Trophoblast cell (in vitro differentiated cells and primary cell): Measurements from ENCODE around the gene CORO2A.

Experiments
- DNase-seq, 2 donors: peaks; one replicate each; pipeline ENCODE4 v3.0.0-alpha.2; 2016
- H2AFZ ChIP-seq: 2 replicates; pipeline ENCODE4 v1.6.1; 2013; ENCODE audit warnings: low read length, moderate library complexity, mild to moderate bottlenecking; ENCODE audit not compliant: insufficient read depth, poor library complexity
- H2AK5ac ChIP-seq: 2 replicates; pipeline ENCODE4 v1.6.1; 2013; ENCODE audit warnings: mild to moderate bottlenecking, low read length
- H2BK120ac ChIP-seq: 2 replicates; pipeline ENCODE4 v1.6.1; 2013; ENCODE audit warnings: low read length, mild to moderate bottlenecking, moderate library complexity; ENCODE audit not compliant: insufficient read depth, poor library complexity
- H2BK12ac ChIP-seq: 2 replicates; pipeline ENCODE4 v1.6.1; 2013; ENCODE audit warnings: mild to moderate bottlenecking, low read length, moderate library complexity
- H2BK5ac ChIP-seq: 2 replicates; pipeline ENCODE4 v1.6.1; 2013; ENCODE audit warnings: low read length, low read depth, moderate library complexity, mild to moderate bottlenecking; ENCODE audit not compliant: poor library complexity
- H3K14ac ChIP-seq: 2 replicates; pipeline ENCODE4 v1.6.1; 2013; ENCODE audit warnings: mild to moderate bottlenecking, low read length
- H3K18ac ChIP-seq: 2 replicates; pipeline ENCODE4 v1.6.1; 2013; ENCODE audit warnings: mild to moderate bottlenecking, low read length
- H3K23ac ChIP-seq: 2 replicates; pipeline ENCODE4 v1.6.1; 2013; ENCODE audit warnings: low read length
- H3K27ac ChIP-seq: 2 replicates; pipeline ENCODE4 v1.5.1; 2013; ENCODE audit warnings: low read depth, mild to moderate bottlenecking, inconsistent platforms, low read length, moderate library complexity
- H3K27me3 ChIP-seq: 2 replicates; pipeline ENCODE4 v1.6.1; 2013; ENCODE audit warnings: inconsistent platforms, mild to moderate bottlenecking, low read length, moderate library complexity; ENCODE audit not compliant: insufficient read depth
- H3K36me3 ChIP-seq, 2 experiments: 1 replicate in 1 of 2; 2 replicates in 1 of 2; pipeline ENCODE4 v1.6.1; 2013; ENCODE audit warnings: low read length in 2 of 2, mild to moderate bottlenecking in 2 of 2, moderate library complexity in 1 of 2; ENCODE audit not compliant: insufficient read depth in 2 of 2, control insufficient read depth in 1 of 2
- H3K4ac ChIP-seq: 2 replicates; pipeline ENCODE4 v1.6.1; 2013; ENCODE audit warnings: low read depth, mild to moderate bottlenecking, low read length, moderate library complexity
- H3K4me1 ChIP-seq, 2 experiments: 1 replicate in 1 of 2; 2 replicates in 1 of 2; pipeline ENCODE4 v1.6.1; 2013; ENCODE audit warnings: low read length in 2 of 2, mild to moderate bottlenecking in 2 of 2, moderate library complexity in 1 of 2; ENCODE audit not compliant: insufficient read depth in 2 of 2, control insufficient read depth in 1 of 2
- H3K4me2 ChIP-seq: 2 replicates; pipeline ENCODE4 v1.6.1; 2013; ENCODE audit warnings: inconsistent platforms, mild to moderate bottlenecking, low read length, moderate library complexity
- H3K4me3 ChIP-seq: 2 replicates; pipeline ENCODE4 v1.5.1; 2013; ENCODE audit warnings: mild to moderate bottlenecking, low read depth, low read length, inconsistent platforms
- H3K79me1 ChIP-seq: one replicate; pipeline ENCODE4 v1.6.1; 2013; ENCODE audit warnings: low read length
- H3K79me2 ChIP-seq: 2 replicates; pipeline ENCODE4 v1.6.1; 2013; ENCODE audit warnings: low read length, mild to moderate bottlenecking; ENCODE audit not compliant: control insufficient read depth, insufficient read depth, poor library complexity
- H3K9ac ChIP-seq: 2 replicates; pipeline ENCODE4 v1.6.1; 2013; ENCODE audit warnings: mild to moderate bottlenecking, low read length
- H3K9me3 ChIP-seq: 2 replicates; pipeline ENCODE4 v1.6.1; 2013; ENCODE audit warnings: low read depth, mild to moderate bottlenecking, control low read depth, inconsistent platforms, low read length; ENCODE audit not compliant: insufficient read depth
- H4K12ac ChIP-seq: 2 replicates; pipeline ENCODE4 v1.6.1; 2013; ENCODE audit warnings: low read depth, mild to moderate bottlenecking, low read length, moderate library complexity
- H4K8ac ChIP-seq: 2 replicates; pipeline ENCODE4 v1.6.1; 2013; ENCODE audit warnings: low read depth, mild to moderate bottlenecking, low read length, moderate library complexity
- H4K91ac ChIP-seq: one replicate; pipeline ENCODE4 v1.6.1; 2013; ENCODE audit warnings: low read depth, mild to moderate bottlenecking, low read length, moderate library complexity
- WGBS: extraction: QIAGEN DNeasy Blood & Tissue Kit; methylation state at CpG from one replicate; pipeline ENCODE4 v1.1.7; 2013; ENCODE audit warnings: missing lambda C conversion rate; ENCODE audit not compliant: insufficient read length, insufficient coverage; ENCODE audit errors: extremely low coverage; 5-methylcytosine and 5-hydroxymethylcytosine counted together

The CORO2A gene

DNA sequence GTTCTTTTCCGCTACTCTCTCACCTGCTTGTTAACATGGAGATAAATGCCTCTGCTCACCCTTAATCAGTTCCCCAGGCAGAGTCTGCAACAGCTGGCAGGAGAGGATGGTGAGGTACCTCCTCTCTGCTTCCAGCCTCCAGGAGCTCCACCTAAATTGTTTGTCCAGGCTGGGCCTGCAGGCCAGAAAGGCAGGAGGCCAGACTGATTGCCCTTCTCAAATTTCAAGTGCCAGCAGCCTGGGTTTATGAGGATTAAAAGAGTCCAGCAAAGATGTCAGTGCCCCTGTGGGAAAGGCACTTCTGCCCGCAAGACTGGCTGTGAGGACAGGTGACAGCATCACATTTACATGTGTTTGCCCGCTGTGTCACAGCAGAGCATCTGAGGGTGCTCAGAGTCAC, 19.8 kb downstream of the CORO2A start:
- no peak overlapping the region for H3K4me3 ChIP-seq
- no peak overlapping the region for H4K91ac ChIP-seq
- H3K4ac ChIP-seq: peak overlapping the region; percentile 13
- H3K23ac ChIP-seq: no peak overlapping the region
- no peak overlapping the region for H3K27ac ChIP-seq
- H3K79me1 ChIP-seq: peaks cover 10% of the 10 kb centered on the region
- H2AFZ ChIP-seq: no peak overlapping the region
- H3K18ac ChIP-seq: no peak overlapping the region
- no peaks in the 10 kb centered on the region for H3K36me3 ChIP-seq
- H2AK5ac ChIP-seq: no peak overlapping the region
- no peak overlapping the region for H2BK120ac ChIP-seq
- no peak overlapping the region for H3K4me2 ChIP-seq
- H3K14ac ChIP-seq: no peak overlapping the region
- H3K27me3 ChIP-seq: no peaks in the 10 kb centered on the region
- H2BK5ac ChIP-seq: no peak overlapping the region
- no peak overlapping the region for H2BK12ac ChIP-seq
- no CpG with 5 or more reads among the region's 3 CpGs for WGBS
- H3K9me3 ChIP-seq: no peaks in the 10 kb centered on the region
- no peak overlapping the region for H4K8ac ChIP-seq
- peaks cover 37 to 43% of the 10 kb centered on the region in 2 experiments for H3K4me1 ChIP-seq
- H4K12ac ChIP-seq: no peak overlapping the region
- peaks cover 17% of the 10 kb centered on the region for H3K79me2 ChIP-seq
- H3K9ac ChIP-seq: no peak overlapping the region
- DNase-seq: peak in 1 of 2 donors; percentile 27

DNA sequence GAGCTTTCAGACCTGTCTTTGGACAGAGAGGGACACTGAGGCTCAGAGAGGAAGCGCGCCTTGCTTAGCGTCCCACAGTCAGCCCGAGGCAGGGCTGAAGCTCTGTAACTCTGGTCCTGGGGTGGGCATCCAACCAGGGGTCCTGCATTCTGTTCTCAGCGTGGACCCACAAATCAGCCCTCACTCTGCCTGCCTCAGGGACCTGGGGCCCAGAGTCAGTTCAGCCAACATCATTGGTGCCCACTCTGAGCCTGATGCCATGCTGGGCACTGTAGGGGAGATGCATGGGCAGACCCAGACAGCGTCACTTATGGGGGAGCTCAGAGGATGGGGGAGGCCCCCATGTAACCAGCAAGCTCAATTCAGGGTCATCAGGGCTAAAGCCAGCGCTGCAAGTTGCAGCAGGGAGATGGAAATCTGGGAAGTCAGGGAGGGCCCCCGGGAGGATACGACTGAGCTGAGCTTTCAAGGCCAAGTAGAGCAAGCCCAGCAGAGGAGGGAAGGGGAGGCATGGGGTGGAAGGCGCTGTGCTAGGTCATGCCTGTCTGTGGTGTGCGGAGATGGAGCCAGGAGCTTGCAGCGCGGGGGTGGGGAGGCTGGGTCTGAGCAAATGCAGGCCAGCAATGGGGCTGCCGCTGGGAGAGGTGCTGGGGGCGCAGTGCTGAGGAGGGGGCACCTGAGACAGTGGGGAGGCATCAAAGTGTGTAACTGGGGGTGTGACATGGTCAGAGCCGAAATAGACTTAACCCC, 21.1 kb downstream of the CORO2A start:
- no peak overlapping the region for H3K4me3 ChIP-seq

DNA sequence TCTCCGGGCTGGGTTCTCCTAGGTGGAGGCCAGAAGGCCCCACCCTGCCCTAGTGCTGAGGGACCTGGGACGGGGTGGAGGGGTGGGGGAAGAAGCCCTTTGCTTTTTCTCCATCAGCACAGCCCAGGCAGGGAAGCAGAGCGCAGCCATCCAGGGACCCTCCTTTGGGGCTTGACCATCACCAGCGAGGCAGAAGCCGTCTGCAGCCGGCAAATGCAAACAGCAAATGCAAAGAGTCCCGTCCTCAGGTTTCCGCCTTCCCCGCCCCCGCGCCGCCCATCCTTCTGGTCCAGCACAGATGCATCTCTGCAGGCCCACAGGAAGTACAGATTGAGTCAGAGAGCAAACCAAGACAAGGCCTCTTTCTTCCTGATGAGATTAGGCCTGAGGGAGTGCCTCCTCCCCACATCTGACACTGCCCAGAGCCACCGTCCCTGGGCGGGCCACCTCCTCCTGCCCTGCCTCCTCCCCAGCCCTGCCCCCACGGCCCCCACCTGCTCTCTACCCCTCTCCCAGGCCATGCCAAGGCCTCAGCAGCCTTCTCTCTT, 23.4 kb downstream of the CORO2A start:
- no peak overlapping the region for H2AFZ ChIP-seq
- H3K9me3 ChIP-seq: no peaks in the 10 kb centered on the region
- no peak overlapping the region for H2BK5ac ChIP-seq
- H2BK120ac ChIP-seq: no peak overlapping the region
- H3K79me1 ChIP-seq: peaks cover 4% of the 10 kb centered on the region
- no peak for DNase-seq
- no peak overlapping the region for H3K18ac ChIP-seq
- no peak overlapping the region for H2BK12ac ChIP-seq
- H3K4me1 ChIP-seq: peaks cover 20 to 26% of the 10 kb centered on the region in 2 experiments
- no peak overlapping the region for H2AK5ac ChIP-seq
- H3K23ac ChIP-seq: no peak overlapping the region
- no peaks in the 10 kb centered on the region for H3K27me3 ChIP-seq
- H3K36me3 ChIP-seq: no peaks in the 10 kb centered on the region
- H3K9ac ChIP-seq: no peak overlapping the region
- WGBS: no CpG with 5 or more reads among the region's 15 CpGs
- H3K4ac ChIP-seq: no peak overlapping the region
- no peak overlapping the region for H4K91ac ChIP-seq
- H3K27ac ChIP-seq: no peak overlapping the region
- no peak overlapping the region for H3K4me3 ChIP-seq
- H4K12ac ChIP-seq: no peak overlapping the region
- peaks cover 10% of the 10 kb centered on the region for H3K79me2 ChIP-seq
- H3K14ac ChIP-seq: no peak overlapping the region
- no peak overlapping the region for H3K4me2 ChIP-seq
- no peak overlapping the region for H4K8ac ChIP-seq

More for the DNA sequence above, 21.1 kb downstream of the CORO2A start:
- H3K4me1 ChIP-seq: peaks cover 30 to 36% of the 10 kb centered on the region in 2 experiments
- H3K14ac ChIP-seq: no peak overlapping the region
- peak overlapping the region; percentile 38 for H2AK5ac ChIP-seq
- no peaks in the 10 kb centered on the region for H3K9me3 ChIP-seq
- no peak overlapping the region for H2BK5ac ChIP-seq
- H3K4ac ChIP-seq: peak overlapping the region; percentile 46
- H3K27me3 ChIP-seq: no peaks in the 10 kb centered on the region
- no peak overlapping the region for H3K23ac ChIP-seq
- H4K91ac ChIP-seq: no peak overlapping the region
- no peak overlapping the region for H3K4me2 ChIP-seq
- H3K18ac ChIP-seq: peak overlapping the region; percentile 26
- WGBS: no CpG with 5 or more reads among the region's 16 CpGs
- no peaks in the 10 kb centered on the region for H3K36me3 ChIP-seq
- no peak overlapping the region for H3K27ac ChIP-seq
- peaks cover 8% of the 10 kb centered on the region for H3K79me1 ChIP-seq
- no peak overlapping the region for H2AFZ ChIP-seq
- no peak overlapping the region for H4K8ac ChIP-seq
- peaks cover 16% of the 10 kb centered on the region for H3K79me2 ChIP-seq
- no peak overlapping the region for H2BK120ac ChIP-seq
- no peak overlapping the region for H4K12ac ChIP-seq
- DNase-seq: no peak
- no peak overlapping the region for H3K9ac ChIP-seq
- H2BK12ac ChIP-seq: no peak overlapping the region

DNA sequence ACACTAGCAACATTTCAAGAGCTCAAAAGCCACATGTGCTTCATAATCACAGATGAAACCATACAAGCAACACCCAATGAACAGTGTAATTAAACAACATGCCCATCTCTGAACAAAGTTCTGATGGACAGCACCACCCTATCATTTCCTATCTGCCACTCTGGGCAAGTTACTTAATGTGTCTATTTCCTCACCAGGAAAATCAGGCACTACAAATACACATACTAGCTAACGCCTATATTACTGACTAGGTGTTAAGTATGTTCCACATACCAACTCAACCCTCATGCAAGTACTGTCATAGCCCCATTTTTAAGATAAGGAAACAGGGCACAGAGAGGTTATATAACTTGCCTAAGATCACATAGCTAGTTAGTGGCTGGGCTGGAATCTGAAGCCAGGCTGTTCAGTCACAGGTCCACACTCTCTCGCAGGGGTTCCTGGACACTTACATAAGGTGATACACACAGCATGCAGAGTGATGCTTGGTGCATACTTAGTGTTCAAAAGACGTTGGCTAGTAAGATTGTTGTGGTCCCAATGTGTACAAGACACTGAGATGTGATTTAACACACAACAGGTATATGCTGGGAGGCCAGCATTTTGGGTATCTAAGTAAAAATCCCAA, 24.2 kb downstream of the CORO2A start:
- WGBS: no CpG with 5 or more reads among the region's 3 CpGs
- H3K27me3 ChIP-seq: no peaks in the 10 kb centered on the region
- H3K9ac ChIP-seq: no peak overlapping the region
- H4K8ac ChIP-seq: no peak overlapping the region
- H3K79me1 ChIP-seq: peaks cover 2% of the 10 kb centered on the region
- no peaks in the 10 kb centered on the region for H3K9me3 ChIP-seq
- no peak overlapping the region for H4K91ac ChIP-seq
- H4K12ac ChIP-seq: no peak overlapping the region
- no peak overlapping the region for H3K4me2 ChIP-seq
- H2BK120ac ChIP-seq: no peak overlapping the region
- no peak overlapping the region for H2BK12ac ChIP-seq
- no peaks in the 10 kb centered on the region for H3K36me3 ChIP-seq
- no peak overlapping the region for H2AK5ac ChIP-seq
- H3K18ac ChIP-seq: no peak overlapping the region
- H3K14ac ChIP-seq: no peak overlapping the region
- peak overlapping the region; percentile 33 for H3K4ac ChIP-seq
- peaks cover 20 to 26% of the 10 kb centered on the region in 2 experiments for H3K4me1 ChIP-seq
- H3K79me2 ChIP-seq: peaks cover 10% of the 10 kb centered on the region
- no peak overlapping the region for H2BK5ac ChIP-seq
- DNase-seq: peak in 1 of 2 donors; percentile 44
- no peak overlapping the region for H3K23ac ChIP-seq
- H3K4me3 ChIP-seq: no peak overlapping the region
- no peak overlapping the region for H2AFZ ChIP-seq
- H3K27ac ChIP-seq: no peak overlapping the region
